ENCODE data around the gene TXLNA.
"Not testable (repeated sequence)": the region's sequence is repeated elsewhere in the genome, so short reads cannot be mapped to it uniquely, and the experiment has no call there.

The TXLNA gene

DNA sequence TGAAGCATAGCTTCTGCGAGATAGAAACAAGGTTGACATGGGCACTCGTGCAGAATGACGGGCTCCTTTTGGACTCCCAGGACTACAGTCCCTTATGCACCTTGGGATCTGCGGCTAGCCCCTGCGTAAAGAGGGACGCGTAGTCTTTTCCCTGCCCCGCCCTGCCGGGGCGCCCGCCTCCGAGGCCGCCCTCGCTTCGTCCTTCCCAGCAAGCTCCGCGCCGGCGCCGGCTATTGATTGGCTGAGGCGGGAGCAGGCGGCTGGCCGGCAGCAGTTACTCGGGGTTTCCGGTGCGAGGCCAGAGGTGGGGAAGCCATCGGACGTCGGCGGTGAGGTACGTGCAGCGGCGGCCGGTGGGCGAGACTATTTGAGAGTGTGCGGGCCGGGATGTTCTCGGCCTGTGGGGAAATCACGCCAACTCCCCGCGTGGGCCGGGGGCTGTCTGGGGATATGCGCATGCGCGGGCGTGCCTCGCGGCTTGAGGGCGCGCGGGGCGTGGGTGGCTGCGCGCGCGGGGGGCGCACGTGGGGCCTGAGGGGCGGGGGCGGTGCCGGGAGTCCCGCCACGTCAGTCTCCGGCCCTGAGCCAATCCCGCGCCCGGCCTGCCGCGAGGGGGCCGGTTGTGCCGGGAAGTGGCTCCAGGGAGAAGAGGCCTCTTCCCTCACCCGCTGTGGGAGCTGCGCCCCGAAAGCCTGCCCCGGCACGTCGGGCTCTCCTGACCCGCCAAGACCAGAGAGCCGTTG, at the start of gene TXLNA:
Gene TXLNA, plus strand, starts transcription at position 233 of the 743 bp plus-strand sequence. CDS start 671 bp downstream, outside the sequence.
- in situ Hi-C loops (cut with HindIII; ENCODE audit: low sequenced_read_pairs): no loop called here

DNA sequence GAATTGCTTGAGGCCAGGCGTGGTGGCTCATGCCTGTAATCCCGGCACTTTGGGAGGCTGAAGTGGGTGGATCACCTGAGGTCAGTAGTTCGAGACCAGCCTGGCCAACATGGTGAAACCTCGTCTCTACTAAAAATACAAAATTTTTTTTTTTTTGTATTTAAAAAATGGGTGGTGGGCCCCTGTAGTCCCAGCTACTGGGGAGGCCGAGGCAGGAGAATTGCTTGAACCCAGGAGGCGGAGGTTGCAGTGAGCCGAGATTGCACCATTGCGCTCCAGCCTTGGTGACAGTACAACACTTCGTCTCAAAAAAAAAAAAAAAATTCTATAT, 45.6 kb upstream of the TXLNA start:
- in situ Hi-C loops (cut with HindIII; ENCODE audit: low sequenced_read_pairs): not testable (repeated sequence)

DNA sequence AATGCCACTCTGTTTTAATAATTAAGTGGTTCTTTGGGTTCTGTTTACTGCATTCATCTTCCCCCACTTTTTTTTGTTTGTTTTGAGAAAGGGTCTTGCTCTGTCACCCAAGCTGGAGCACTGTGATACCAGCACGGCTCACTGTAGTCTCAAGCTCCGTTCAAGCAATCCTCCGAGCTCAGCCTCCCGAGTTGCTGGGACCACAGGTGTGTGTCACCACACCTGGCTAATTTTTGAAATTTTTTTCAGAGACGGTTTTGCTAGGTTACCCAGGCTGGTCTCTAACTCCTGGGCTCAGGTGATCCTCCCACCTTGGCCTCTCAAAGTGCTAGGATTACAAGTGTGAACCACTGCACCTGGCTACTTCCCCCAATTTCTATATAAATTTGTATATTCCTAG, 42.4 kb upstream of the TXLNA start:
- in situ Hi-C loops (cut with HindIII; ENCODE audit: low sequenced_read_pairs): no loop called here

- in situ Hi-C loops (cut with HindIII; ENCODE audit: low sequenced_read_pairs): no loop called here
Observed at GRCh38 chr1:32138965-32139364, 40.5 kb upstream of the TXLNA start.

- in situ Hi-C loops (cut with HindIII; ENCODE audit: low sequenced_read_pairs): no loop called here
Observed at GRCh38 chr1:32142446-32143301, 36.8 kb upstream of the TXLNA start.

- in situ Hi-C loops (cut with HindIII; ENCODE audit: low sequenced_read_pairs): not testable (repeated sequence)
Observed at GRCh38 chr1:32143302-32143695, 36.2 kb upstream of the TXLNA start.

- in situ Hi-C loops (cut with HindIII; ENCODE audit: low sequenced_read_pairs): no loop called here
Observed at GRCh38 chr1:32144033-32144432, 35.4 kb upstream of the TXLNA start.

DNA sequence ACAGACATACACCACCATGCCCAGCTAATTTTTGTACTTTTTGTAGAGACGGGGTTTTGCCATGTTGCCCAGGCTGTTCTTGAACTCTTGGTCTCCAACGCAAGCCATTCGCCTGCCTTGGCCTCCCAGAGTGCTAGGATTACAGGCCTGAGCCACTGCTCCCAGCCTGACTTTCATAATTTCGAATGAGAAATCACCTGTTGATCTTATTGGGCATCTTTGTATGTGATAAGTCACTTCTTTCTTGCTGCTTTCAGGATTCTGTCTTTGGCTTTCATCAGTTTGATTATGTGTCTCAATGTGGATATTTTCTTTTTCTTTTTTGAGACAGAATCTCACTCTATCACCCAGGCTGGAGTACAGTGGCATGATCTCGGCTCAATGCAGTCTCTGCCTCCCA, 31.7 kb upstream of the TXLNA start:
- in situ Hi-C loops (cut with HindIII; ENCODE audit: low sequenced_read_pairs): not testable (repeated sequence)

GRCh38 chr1:32150847-32151246, 28.6 kb upstream of the TXLNA start:
- in situ Hi-C loops (cut with HindIII; ENCODE audit: low sequenced_read_pairs): no loop called here

- in situ Hi-C loops (cut with HindIII; ENCODE audit: low sequenced_read_pairs): no loop called here
Observed at GRCh38 chr1:32151319-32151787, 28.1 kb upstream of the TXLNA start.

DNA sequence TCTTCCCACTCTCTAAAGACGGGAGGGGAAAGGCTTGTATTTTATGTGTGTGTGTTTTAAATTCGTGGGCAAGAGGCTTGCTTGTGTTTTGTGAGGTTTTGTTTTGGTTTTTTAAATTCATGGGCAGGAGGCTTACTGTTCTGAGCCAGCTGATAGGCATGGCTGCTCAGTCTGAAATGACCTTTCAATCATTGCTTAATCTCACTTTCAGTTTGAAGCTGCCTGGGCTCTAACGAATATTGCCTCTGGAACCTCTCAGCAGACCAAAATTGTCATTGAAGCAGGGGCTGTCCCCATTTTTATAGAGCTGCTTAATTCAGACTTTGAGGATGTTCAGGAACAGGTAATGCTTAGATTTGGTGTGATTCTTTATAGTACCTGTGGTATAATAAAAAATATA, 20.3 kb upstream of the TXLNA start:
- in situ Hi-C loops (cut with HindIII; ENCODE audit: low sequenced_read_pairs): no loop called here

DNA sequence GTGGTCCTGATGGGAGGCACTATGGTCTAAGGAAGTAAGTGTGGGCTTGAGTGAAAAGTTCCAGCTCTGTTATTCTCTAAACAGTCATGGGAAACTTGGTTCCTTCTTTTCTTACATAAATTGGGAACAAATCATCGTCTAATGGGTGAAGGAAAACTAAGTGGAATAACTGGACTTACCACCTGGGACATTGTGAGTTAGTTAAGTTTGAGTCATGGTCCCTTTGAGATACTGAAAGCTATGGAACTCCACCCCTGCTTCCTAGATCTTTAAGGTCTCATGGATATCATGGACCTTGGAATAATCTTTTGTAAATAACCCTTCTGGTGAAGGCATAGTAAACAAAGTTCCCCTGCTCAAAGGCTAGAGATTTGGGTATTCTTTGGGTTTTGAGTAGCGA, 16.1 kb upstream of the TXLNA start:
- in situ Hi-C loops (cut with HindIII; ENCODE audit: low sequenced_read_pairs): loop anchor here (5.0 kb wide), 1 partner anchor 46 kb away; no protein-coding TSS in a partner anchor

DNA sequence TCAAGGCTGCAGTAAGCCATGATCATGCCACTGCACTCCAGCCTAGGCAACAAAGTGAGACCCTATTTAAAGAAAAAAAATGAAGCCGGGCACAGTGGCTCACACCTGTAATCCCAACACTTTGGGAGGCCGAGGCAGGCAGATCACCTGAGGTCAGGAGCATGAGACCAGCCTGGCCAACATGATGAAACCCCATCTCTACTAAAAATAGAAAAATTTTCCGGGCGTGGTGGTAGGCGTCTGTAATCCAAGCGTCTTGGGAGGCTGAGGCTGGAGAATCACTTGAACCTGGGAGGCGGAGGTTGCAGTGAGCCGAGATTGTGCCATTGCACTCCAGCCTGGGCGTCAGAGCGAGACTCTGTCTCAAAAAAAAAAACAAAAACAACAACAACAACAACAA, 13.8 kb upstream of the TXLNA start:
- in situ Hi-C loops (cut with HindIII; ENCODE audit: low sequenced_read_pairs): not testable (repeated sequence)

DNA sequence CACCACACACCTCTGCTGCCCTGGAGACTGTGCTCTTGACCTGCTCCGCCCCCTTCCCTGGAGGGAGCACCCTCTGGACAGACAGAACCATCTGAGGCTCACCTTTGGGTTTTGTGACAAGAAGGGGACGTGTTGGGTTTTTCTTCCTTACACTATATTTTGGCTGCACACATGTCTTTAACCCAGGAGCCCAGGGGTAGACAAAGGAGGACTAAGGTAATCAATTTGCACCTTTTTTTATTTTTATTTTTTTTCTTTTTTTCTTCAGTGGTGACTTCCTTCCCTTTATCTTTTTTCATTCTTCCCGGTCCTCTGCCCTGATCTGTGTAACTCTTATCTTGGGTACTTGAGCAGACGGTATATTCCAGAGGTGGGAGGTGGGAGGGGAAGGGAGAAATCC, 8.5 kb upstream of the TXLNA start:
- in situ Hi-C loops (cut with HindIII; ENCODE audit: low sequenced_read_pairs): no loop called here

DNA sequence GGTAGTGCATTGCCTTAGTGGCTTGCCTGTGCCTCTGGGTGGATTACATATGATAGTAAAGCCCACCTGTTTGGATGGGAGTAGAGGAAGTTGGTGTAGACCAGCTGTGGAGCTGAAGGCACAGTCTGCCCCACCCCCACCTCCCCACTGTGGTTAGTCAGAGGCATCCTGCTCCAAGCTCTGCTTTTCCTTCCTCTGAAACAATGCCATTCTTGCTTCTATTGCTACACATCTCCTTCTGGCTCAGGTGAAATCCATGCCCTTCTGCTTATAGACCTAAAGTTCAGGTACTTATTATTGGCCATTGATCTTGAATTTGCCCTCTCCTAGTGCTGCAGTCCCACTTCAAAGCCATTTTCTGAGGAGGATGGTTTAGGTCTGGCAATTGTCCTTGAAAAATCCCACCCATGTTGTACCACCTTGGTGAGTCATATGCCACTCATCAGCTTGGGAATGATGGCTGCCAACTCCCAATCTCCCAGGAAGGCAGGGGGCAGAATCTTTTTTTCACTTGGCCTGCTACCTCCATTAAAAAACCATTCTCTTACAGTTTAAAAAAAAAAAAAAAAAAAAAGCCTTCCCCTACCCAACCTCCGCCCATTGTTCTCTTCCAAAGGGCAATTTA, 6.7 kb upstream of the TXLNA start:
- in situ Hi-C loops (cut with HindIII; ENCODE audit: low sequenced_read_pairs): no loop called here

DNA sequence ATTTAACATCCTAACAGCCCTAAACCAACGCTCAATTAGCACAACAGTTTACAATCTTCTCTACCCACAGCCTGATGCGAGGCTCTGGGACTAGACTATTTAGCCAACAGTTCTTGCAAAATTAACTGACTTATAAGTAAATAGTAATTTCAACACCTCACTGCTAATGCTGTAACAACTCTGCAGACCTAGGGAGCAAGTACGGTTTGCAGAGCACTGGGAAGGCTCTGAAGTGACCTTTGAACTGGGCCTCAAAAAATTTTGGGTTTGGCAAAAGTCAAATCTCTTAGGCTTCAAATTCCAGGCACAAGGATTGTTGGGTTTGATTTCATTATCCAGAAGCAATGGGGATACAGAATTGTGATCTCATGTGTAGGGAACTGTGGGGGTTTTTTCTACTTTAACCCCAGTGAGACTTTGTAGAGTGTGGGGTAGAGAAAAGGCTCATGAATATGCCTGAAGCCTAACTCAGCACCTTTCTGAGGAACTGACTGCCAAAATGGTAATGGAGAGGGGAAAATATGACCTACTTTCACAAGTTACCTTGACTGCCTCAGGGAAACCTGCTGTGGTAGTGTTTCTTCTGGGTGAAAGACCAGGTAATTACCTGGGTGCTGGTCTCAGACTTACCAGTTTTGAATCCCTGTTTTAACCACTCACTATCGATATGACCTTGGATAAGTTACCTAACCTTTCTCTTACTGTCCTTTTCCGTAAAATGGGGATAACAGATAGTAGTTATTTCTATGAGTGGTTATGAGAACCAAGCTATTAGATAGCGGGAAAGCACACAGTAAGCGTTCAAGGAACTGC, 889 bp upstream of the TXLNA start:
- in situ Hi-C loops (cut with HindIII; ENCODE audit: low sequenced_read_pairs): no loop called here

DNA sequence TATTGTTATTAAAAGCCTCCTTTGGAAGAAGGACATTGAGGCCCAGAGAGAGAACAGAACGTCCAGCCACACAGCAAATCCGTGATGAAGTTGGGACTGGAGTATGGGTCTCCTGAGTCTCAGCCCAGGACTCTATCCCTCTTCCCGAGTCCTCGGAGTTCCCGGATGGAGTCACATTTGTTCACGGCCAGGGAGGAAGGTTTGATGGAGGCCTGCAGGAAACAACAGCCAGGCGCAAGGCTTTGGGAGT, 357 bp upstream of the TXLNA start:
- in situ Hi-C loops (cut with HindIII; ENCODE audit: low sequenced_read_pairs): no loop called here

GRCh38 chr1:32180186-32181060, 948 bp downstream of the TXLNA start:
- in situ Hi-C loops (cut with HindIII; ENCODE audit: low sequenced_read_pairs): no loop called here

DNA sequence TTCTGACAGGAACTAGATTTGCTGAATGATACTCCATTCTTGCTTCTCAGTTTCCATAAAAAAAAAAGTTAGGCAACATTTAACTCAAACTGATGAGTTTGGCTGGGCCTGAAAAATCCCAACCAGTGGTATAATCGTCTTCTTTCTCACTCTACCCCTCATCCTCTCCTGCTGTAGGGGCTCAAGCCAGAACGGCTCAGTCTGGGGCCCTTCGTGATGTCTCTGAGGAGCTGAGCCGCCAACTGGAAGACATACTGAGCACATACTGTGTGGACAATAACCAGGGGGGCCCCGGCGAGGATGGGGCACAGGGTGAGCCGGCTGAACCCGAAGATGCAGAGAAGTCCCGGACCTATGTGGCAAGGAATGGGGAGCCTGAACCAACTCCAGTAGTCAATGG, 1.6 kb downstream of the TXLNA start:
- in situ Hi-C loops (cut with HindIII; ENCODE audit: low sequenced_read_pairs): no loop called here

DNA sequence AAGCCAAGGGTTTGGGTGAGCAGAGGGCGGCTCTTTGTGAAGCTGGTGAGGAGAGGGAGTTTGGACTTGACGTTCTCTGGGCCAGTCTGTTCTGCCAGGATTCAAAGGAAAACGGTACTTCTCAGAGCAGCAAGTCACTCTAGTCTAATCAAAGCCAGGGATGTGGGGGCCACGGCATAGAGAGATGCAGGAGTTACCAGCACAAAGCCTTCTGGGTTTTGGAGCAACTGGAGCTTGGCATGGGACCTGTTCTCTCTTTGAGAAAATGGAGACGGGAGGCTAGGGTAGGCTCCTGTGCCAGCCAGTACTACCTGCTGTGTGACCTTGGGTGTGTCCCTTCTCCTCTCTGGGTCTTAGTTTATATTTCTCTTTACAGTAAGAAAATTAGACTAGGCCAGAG, 2.1 kb downstream of the TXLNA start:
- in situ Hi-C loops (cut with HindIII; ENCODE audit: low sequenced_read_pairs): no loop called here

Data from endothelial cell of hepatic sinusoid (primary cell).